B cell (primary cell): ENCODE results near the gene BRSK2. TPM values are rescaled to one million over a fixed set of nuclear protein-coding genes. Genes with fewer than 3 reads are reported as not detected.

ENCODE experiments used
- ATAC-seq: fragments of 200-7000 bp; cut with Tn5 transposase; one replicate; pipeline ENCODE4 v1.10.0; 2021; ENCODE audit warnings: low read depth, mild to moderate bottlenecking, moderate number of reproducible peaks, moderate library complexity
- CTCF ChIA-PET: fragments of 350-600 bp; sonication (Branson Sonifier 250); formaldehyde crosslinking; loops from one replicate; lab custom pipeline; 2021; ENCODE audit warnings: antibody characterized with exemption, inconsistent platforms; lab: Charles Lee
- POLR2A ChIA-PET: fragments of 350-600 bp; sonication (Branson Sonifier 250); formaldehyde crosslinking; loops from one replicate; lab custom pipeline; 2021; ENCODE audit warnings: antibody characterized with exemption; lab: Charles Lee
- DNase-seq: peaks from one replicate; pipeline ENCODE4 v3.0.0; 2013
- H2AFZ ChIP-seq: 2 replicates; pipeline ENCODE4 v1.6.1; 2012; ENCODE audit warnings: mild to moderate bottlenecking, low read depth, low read length; ENCODE audit not compliant: insufficient read depth, poor library complexity, severe bottlenecking
- H3K27ac ChIP-seq, 2 donors: 1 replicate in 1 of 2; 2 replicates in 1 of 2; pipeline ENCODE4 v1.5.1; 2012 to 2013; ENCODE audit warnings: low read length in 2 of 2, mild to moderate bottlenecking in 2 of 2, moderate library complexity in 1 of 2
- H3K27me3 ChIP-seq, 4 experiments: fragments of 200-600 bp in 1 of 4; sonication (generic) in 1 of 4; replicated peaks in 1 of 4; 1 replicate in 2 of 4; 2 replicates in 2 of 4; pipeline versions ENCODE4 v1.6.1 to v1.7.0; 2013 to 2016; ENCODE audit warnings: low read length in 3 of 4, mild to moderate bottlenecking in 2 of 4, mixed read lengths in 1 of 4, moderate library complexity in 1 of 4; ENCODE audit not compliant: insufficient read depth in 4 of 4, control insufficient read depth in 3 of 4; ENCODE audit errors: control extremely low read depth in 1 of 4
- H3K36me3 ChIP-seq, 2 experiments: replicated peaks in 1 of 2; 1 replicate in 1 of 2; 2 replicates in 1 of 2; pipeline versions ENCODE4 v1.6.1 to v1.7.1; 2013; ENCODE audit warnings: low read length in 1 of 2; ENCODE audit not compliant: insufficient read depth in 2 of 2, control insufficient read depth in 1 of 2; ENCODE audit errors: control extremely low read depth in 1 of 2, extremely low read depth in 1 of 2
- H3K4me1 ChIP-seq, 2 donors: fragments of 200-600 bp in 1 of 2; sonication (generic) in 1 of 2; 1 replicate in 1 of 2; 2 replicates in 1 of 2; pipeline versions ENCODE4 v1.5.1 to v1.6.1; 2013 to 2017; ENCODE audit warnings: low read length in 2 of 2; ENCODE audit not compliant: control insufficient read depth in 2 of 2, insufficient read depth in 2 of 2
- H3K4me2 ChIP-seq: replicated peaks from 2 replicates; pipeline ENCODE3; 2012; ENCODE audit warnings: mild to moderate bottlenecking, low read depth, low read length; ENCODE audit not compliant: poor library complexity, severe bottlenecking
- H3K4me3 ChIP-seq, 5 experiments: fragments of 200-600 bp in 1 of 5; sonication (generic) in 1 of 5; 1 replicate in 3 of 5; 2 replicates in 2 of 5; pipeline versions ENCODE4 v1.5.1 to v1.7.0; 2011 to 2016; ENCODE audit warnings: low read length in 4 of 5, mild to moderate bottlenecking in 4 of 5, low read depth in 2 of 5, control low read depth in 1 of 5, moderate library complexity in 1 of 5; ENCODE audit not compliant: insufficient read depth in 1 of 5; ENCODE audit errors: control extremely low read depth in 1 of 5, extremely low read depth in 1 of 5
- H3K79me2 ChIP-seq: fragments of 200-600 bp; sonication (generic); one replicate; pipeline ENCODE4 v1.6.0; 2016; ENCODE audit warnings: low read length; ENCODE audit not compliant: control insufficient read depth, insufficient read depth
- H3K9ac ChIP-seq: fragments of 200-600 bp; sonication (generic); 2 replicates; pipeline ENCODE4 v1.6.1; 2017; ENCODE audit warnings: mild to moderate bottlenecking, low read length, moderate library complexity
- H3K9me3 ChIP-seq, 3 donors: one replicate each; pipeline versions ENCODE4 v1.6.1 to v1.7.1; 2013; ENCODE audit warnings: low read length in 2 of 3; ENCODE audit not compliant: control insufficient read depth in 2 of 3, insufficient read depth in 1 of 3; ENCODE audit errors: control extremely low read depth in 1 of 3
- H4K20me1 ChIP-seq: 2 replicates; pipeline ENCODE4 v1.6.0; 2012; ENCODE audit warnings: mild to moderate bottlenecking, low read length; ENCODE audit not compliant: insufficient read depth, control insufficient read depth, poor library complexity, severe bottlenecking
- H3K27ac Mint-ChIP-seq: one replicate; pipeline ENCODE4 v1.8.0; 2021; ENCODE audit warnings: mixed read lengths
- H3K27me3 Mint-ChIP-seq: one replicate; pipeline ENCODE4 v1.8.0; 2021; ENCODE audit warnings: mixed read lengths
- H3K4me1 Mint-ChIP-seq: one replicate; pipeline ENCODE4 v1.8.0; 2021; ENCODE audit warnings: mixed read lengths
- H3K4me3 Mint-ChIP-seq: one replicate; pipeline ENCODE4 v1.8.0; 2021; ENCODE audit warnings: mixed read lengths
- H3K9me3 Mint-ChIP-seq: one replicate; pipeline ENCODE4 v1.8.0; 2022; ENCODE audit warnings: mixed read lengths; ENCODE audit not compliant: insufficient read depth
- EZH2 ChIP-seq: IDR thresholded peaks from 2 replicates; pipeline ENCODE4 v1.6.1; 2012; ENCODE audit warnings: borderline replicate concordance, low read depth, mild to moderate bottlenecking, moderate library complexity, low read length; ENCODE audit not compliant: insufficient read depth, poor library complexity, severe bottlenecking
- WGBS: methylation state at CpG from one replicate; pipeline ENCODE4 v1.1.5; 2013; ENCODE audit warnings: missing lambda C conversion rate; ENCODE audit not compliant: insufficient coverage; 5-methylcytosine and 5-hydroxymethylcytosine counted together
- intact Hi-C: fragments of 100-400 bp; cut with micrococcal nuclease; formaldehyde crosslinking; loops from one replicate; pipeline ENCODE4 v1.10.0; 2022
- polyA plus RNA-seq: library from polyadenylated mRNA; depleted of rRNA; stranded (reverse); fragments of >200 nt; gene quantifications from 2 replicates; pipeline ENCODE4 v1.2.3, GENCODE V29; 2012
- total RNA-seq, 2 donors: library from RNA; stranded (reverse); fragments of 120-200 nt in 1 of 2; gene quantifications; 1 replicate in 1 of 2; 2 replicates in 1 of 2; pipeline versions ENCODE4 v1.2.3 to v1.2.4, GENCODE V29; 2013 to 2022
- TF ChIP-seq, protein P1 (sequence below): fragments of 200-600 bp; IDR thresholded peaks from one replicate; pipeline ENCODE4 v1.8.0; 2022; ENCODE audit warnings: antibody characterized with exemption, mild to moderate bottlenecking

The BRSK2 gene
- total and polyA plus RNA-seq, 2 donors (not counting 1 experiment from before 2014, with no cell fraction given) = 0.51 to 0.79 TPM

DNA sequence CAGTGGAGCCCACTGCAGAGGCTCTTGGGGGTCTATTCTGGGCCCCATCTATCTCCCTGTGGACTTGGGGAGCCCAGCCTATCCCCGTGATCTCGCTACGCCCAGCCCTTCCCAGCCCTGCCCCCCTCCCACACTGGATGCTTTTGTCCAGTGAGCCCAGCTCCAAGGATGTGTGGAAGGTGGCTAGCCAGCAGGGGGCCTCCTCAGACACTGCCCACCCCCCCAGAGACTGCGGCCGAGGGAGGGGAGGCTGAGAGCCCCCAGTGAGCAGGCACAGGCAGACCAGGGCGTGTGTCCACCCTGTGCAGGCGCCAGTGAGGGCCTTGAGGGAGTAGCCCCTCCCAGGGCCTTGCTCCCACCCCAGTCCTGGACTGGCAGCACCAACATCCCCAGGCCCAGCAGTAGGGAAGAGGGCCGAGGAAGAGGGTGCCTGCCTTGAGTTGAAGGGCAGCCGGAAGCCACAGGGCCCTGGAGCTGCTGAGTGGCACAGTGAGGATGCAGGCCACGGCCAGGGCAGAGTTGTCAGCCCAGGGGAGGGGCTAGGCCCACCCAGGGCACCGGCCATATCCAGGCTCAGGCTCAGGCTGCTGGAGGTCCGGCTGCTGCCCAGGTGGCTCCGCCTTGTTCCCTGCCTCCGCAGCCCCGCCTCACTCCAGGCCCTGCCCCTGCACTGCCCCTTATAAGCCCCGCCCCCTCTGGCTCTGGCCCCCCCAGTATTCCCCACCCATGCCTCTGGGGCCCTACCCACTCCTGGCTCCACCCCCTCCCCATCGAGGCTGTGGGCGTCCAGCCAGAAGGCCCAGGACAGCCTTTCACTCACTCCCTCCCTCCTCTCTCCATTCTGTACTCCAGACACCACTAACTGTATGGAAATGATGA lies 68.8 kb downstream of the BRSK2 start:
- Histone ChIP-seq H3K27me3 (no peaks in the 10 kb centered on the region), H3K4me1 (no peaks in the 10 kb centered on the region), H3K36me3 (no peaks in the 10 kb centered on the region), H2AFZ (no peak overlapping the region), H3K79me2 (no peaks in the 10 kb centered on the region), H3K9me3 (no peaks in the 10 kb centered on the region), H3K27ac (no peak overlapping the region), H3K9ac (no peak overlapping the region), H3K4me2 (no peak overlapping the region), H4K20me1 (no peaks in the 10 kb centered on the region), H3K4me3 (no peak overlapping the region)
- POLR2A ChIA-PET = no interaction called here
- Mint-ChIP-seq H3K9me3 (no peaks in the 10 kb centered on the region), H3K27ac (no peak overlapping the region), H3K4me1 (no peaks in the 10 kb centered on the region), H3K4me3 (no peak overlapping the region), H3K27me3 (no peaks in the 10 kb centered on the region)
- WGBS = 78% methylated on average over 11 of the region's 18 CpGs
- ATAC-seq = no peak
- DNase-seq = no peak
- intact Hi-C loops = no loop called here
- CTCF ChIA-PET = no interaction called here
- no peak for TF ChIP-seq EZH2
- TF ChIP-seq, protein P1, sequence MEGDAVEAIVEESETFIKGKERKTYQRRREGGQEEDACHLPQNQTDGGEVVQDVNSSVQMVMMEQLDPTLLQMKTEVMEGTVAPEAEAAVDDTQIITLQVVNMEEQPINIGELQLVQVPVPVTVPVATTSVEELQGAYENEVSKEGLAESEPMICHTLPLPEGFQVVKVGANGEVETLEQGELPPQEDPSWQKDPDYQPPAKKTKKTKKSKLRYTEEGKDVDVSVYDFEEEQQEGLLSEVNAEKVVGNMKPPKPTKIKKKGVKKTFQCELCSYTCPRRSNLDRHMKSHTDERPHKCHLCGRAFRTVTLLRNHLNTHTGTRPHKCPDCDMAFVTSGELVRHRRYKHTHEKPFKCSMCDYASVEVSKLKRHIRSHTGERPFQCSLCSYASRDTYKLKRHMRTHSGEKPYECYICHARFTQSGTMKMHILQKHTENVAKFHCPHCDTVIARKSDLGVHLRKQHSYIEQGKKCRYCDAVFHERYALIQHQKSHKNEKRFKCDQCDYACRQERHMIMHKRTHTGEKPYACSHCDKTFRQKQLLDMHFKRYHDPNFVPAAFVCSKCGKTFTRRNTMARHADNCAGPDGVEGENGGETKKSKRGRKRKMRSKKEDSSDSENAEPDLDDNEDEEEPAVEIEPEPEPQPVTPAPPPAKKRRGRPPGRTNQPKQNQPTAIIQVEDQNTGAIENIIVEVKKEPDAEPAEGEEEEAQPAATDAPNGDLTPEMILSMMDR = no peak

DNA sequence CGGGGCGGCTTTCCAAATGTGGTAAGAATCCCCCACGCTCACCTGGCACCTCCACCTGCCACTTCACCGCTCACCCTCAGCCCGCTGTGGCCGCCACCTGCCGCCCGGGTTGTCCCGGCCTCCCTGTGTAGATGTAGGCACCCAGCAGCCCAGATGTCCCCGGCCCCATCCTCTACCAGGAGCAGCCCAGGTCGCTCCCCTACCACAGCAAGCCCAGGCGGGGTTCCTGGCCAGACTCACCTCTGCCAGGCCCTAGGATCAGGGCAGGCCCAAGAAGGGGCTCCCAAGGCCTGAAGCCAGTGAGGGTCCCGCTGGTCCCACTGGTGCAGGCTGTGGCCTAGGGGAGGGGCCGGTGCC lies 69.5 kb downstream of the BRSK2 start:
- Histone ChIP-seq H3K36me3 (no peaks in the 10 kb centered on the region), H3K4me2 (no peak overlapping the region), H3K4me1 (no peaks in the 10 kb centered on the region), H3K79me2 (no peaks in the 10 kb centered on the region), H3K9me3 (peaks cover 0 to 5% (median 0%) of the 10 kb centered on the region in 3 donors), H3K4me3 (no peak overlapping the region), H3K9ac (no peak overlapping the region), H3K27ac (no peak overlapping the region), H3K27me3 (no peaks in the 10 kb centered on the region), H2AFZ (no peak overlapping the region), H4K20me1 (no peaks in the 10 kb centered on the region)
- ATAC-seq (no peak), DNase-seq (no peak)
- WGBS = 84% methylated on average over 13 of the region's 14 CpGs
- Mint-ChIP-seq H3K4me3 (no peak overlapping the region), H3K9me3 (no peaks in the 10 kb centered on the region), H3K27ac (no peak overlapping the region), H3K27me3 (no peaks in the 10 kb centered on the region), H3K4me1 (no peaks in the 10 kb centered on the region)
- intact Hi-C loops = no loop called here
- ChIA-PET CTCF (no interaction called here), POLR2A (no interaction called here)
- TF ChIP-seq, protein P1 = no peak
- no peak for TF ChIP-seq EZH2
